SK-N-MC (cell line): ENCODE data around the gene NEDD9.

Source experiments
- DNase-seq: peaks from one replicate; pipeline ENCODE4 v3.0.0-alpha.2; 2011; ENCODE audit warnings: low read depth, low spot score
- H3K27ac ChIP-seq: fragments of 200-600 bp; sonication (generic); 2 replicates; pipeline ENCODE4 v1.5.1; 2016; ENCODE audit warnings: mixed run types
- H3K36me3 ChIP-seq: fragments of 200-600 bp; sonication (generic); 2 replicates; pipeline ENCODE4 v1.6.1; 2017; ENCODE audit warnings: antibody characterized with exemption, low read length, mixed read lengths; ENCODE audit not compliant: insufficient read depth
- H3K4me3 ChIP-seq: fragments of 200-600 bp; sonication (generic); 2 replicates; pipeline ENCODE4 v1.5.1; 2016
- H3K9ac ChIP-seq: fragments of 200-600 bp; sonication (generic); 2 replicates; pipeline ENCODE4 v1.8.0; 2017; ENCODE audit warnings: mixed run types, mixed read lengths; ENCODE audit not compliant: insufficient read length
- H3K9me3 ChIP-seq: fragments of 200-600 bp; sonication (generic); 2 replicates; pipeline ENCODE4 v1.6.1; 2017; ENCODE audit warnings: low read depth, mild to moderate bottlenecking, antibody characterized with exemption, low read length, moderate library complexity, mixed read lengths
- EZH2 ChIP-seq: fragments of 200-600 bp; sonication (generic); IDR thresholded peaks from one replicate; pipeline ENCODE4 v1.6.1; 2017; ENCODE audit warnings: antibody characterized with exemption
- FOXP2 ChIP-seq: optimal IDR thresholded peaks from 2 replicates; pipeline ENCODE3; 2011; ENCODE audit warnings: mild to moderate bottlenecking, moderate library complexity; ENCODE audit not compliant: insufficient read depth; ENCODE audit errors: extremely low read length, control extremely low read depth
- POLR2AphosphoS5 ChIP-seq: IDR thresholded peaks from 2 replicates; pipeline ENCODE4 v1.6.1; 2012; ENCODE audit warnings: mild to moderate bottlenecking, low read depth, low read length, borderline replicate concordance

The NEDD9 gene

DNA sequence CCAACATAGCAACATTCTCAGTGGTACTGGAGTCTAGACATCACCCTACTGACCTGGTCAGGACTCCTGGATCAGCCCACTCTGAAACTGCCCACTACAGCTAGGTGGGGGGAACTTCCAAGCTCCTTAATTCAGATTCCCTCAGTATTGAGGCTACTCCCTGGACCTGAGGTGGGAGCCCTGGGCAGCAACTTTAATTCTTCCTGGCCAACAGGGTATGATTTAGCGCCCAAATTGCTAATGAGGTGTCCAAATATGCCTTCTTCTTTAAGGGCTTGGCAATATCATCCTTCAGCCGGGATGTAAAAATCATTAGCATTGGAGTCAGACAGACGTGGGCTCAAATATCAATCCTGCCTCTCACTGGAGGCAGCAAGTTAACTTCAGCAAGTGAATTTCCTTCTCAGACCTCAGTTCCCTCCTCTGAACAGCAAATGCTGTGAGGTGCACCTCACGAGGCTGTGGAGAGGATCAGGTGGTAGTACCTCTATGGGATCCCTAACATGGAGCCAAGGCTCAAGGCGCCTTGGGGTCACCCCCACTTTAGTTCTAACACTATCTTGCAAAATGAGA is 27.6 kb downstream of the NEDD9 start:
- TF ChIP-seq EZH2 = no peak
- no peak for TF ChIP-seq POLR2AphosphoS5
- TF ChIP-seq FOXP2 = no peak
- Histone ChIP-seq H3K4me3 (no peak overlapping the region), H3K27ac (no peak overlapping the region), H3K9ac (no peak overlapping the region), H3K36me3 (no peaks in the 10 kb centered on the region), H3K9me3 (no peaks in the 10 kb centered on the region)
- no peak for DNase-seq

DNA sequence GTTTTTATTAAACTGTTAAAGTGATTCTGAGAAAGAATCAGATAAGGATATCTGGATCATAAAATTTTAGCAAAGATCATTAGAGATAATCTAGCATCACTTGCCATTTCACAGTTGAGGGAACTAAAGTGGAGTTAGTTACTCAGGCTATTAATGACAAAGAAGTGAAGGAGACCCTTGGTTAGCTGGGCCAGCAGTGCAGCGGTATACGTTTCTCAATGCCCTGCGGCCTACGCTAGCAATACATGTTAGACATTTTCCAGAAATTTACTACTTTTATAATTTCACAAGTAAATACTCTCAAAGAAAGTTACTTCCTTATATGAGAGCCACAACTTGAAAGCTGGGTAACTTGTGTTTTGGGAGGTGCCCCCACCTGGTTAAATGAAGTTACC is 28.5 kb downstream of the NEDD9 start:
- Histone ChIP-seq H3K4me3 (no peak overlapping the region), H3K9me3 (no peaks in the 10 kb centered on the region), H3K36me3 (no peaks in the 10 kb centered on the region), H3K9ac (no peak overlapping the region), H3K27ac (no peak overlapping the region)
- DNase-seq = no peak
- TF ChIP-seq EZH2 (no peak), FOXP2 (no peak)

DNA sequence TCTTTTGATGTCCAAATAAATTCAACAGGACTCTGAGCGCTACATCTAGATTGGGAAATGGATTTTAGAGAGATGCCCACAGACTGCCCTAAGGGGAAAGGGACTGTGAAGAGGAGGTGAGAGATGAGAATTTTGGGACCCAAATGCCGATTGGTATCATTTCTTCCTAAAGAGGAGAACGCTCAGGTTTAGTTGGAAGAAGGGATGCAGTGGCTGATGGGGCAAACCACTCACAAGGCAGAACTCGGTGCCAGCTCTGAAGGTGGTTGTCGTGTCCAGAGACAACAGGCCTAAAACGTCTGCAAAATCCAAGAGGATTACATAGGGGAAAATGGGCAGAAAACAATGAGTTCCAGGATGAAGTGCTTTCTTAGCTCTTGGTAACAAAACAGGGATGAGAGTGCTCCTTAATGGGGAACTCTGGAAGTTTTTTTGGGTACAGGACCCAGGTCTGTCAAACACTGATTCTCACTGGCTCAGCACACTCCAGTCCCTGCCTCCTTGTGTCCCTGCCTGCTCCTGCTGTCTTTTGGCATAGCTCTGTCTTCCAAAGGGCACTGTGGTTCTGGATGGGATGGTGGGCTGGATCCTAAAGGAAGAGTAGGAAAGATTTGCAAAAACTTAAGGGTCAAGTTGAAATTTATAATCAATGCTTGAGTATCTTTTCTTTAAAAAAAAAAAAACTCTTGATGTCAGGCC is 29.0 kb downstream of the NEDD9 start:
- Histone ChIP-seq H3K4me3 (no peak overlapping the region), H3K27ac (no peak overlapping the region), H3K9me3 (no peaks in the 10 kb centered on the region), H3K36me3 (no peaks in the 10 kb centered on the region), H3K9ac (no peak overlapping the region)
- TF ChIP-seq POLR2AphosphoS5 = no peak
- TF ChIP-seq FOXP2 = no peak
- TF ChIP-seq EZH2 = no peak
- DNase-seq = no peak

DNA sequence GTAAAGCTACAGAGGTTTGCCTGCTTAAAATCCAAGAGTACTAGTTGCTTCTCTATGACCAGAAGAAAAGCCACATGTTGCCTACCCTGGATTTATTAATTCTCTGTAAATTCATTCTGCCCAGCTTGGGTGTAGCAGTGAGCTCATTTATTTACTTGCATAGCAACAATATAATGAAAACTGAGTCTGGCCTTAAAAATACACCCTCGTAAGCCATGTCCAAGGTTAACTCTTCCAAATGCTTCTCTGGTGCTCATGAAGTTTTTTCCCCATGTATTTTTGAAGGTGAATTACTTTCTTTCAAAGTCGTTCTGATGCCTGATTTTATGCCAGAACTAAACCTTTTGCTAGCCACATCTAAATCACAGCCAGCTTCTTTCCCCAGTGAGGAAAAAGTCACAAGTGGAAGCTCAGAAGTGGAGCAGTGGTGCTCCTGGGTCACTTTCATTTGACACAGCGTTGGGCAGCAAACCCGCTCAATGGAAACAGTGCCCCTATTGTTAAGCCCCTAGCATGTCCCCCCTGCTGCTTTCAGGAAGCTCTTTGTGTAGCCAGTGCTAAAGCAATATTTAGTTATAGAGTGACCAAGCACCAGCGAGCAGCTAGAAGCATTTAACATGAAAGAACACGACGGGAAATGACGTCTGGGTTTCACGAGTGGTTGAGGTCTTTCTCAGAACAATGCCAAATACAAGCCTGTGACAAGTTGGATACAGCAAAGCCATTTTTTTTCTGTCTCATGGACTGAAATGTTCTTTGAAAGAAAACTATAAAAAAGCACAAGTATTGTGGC is 29.8 kb downstream of the NEDD9 start:
- Histone ChIP-seq H3K27ac (no peak overlapping the region), H3K9ac (no peak overlapping the region), H3K36me3 (no peaks in the 10 kb centered on the region), H3K9me3 (no peaks in the 10 kb centered on the region), H3K4me3 (no peak overlapping the region)
- DNase-seq = no peak
- TF ChIP-seq FOXP2 (no peak), EZH2 (no peak), POLR2AphosphoS5 (no peak)

DNA sequence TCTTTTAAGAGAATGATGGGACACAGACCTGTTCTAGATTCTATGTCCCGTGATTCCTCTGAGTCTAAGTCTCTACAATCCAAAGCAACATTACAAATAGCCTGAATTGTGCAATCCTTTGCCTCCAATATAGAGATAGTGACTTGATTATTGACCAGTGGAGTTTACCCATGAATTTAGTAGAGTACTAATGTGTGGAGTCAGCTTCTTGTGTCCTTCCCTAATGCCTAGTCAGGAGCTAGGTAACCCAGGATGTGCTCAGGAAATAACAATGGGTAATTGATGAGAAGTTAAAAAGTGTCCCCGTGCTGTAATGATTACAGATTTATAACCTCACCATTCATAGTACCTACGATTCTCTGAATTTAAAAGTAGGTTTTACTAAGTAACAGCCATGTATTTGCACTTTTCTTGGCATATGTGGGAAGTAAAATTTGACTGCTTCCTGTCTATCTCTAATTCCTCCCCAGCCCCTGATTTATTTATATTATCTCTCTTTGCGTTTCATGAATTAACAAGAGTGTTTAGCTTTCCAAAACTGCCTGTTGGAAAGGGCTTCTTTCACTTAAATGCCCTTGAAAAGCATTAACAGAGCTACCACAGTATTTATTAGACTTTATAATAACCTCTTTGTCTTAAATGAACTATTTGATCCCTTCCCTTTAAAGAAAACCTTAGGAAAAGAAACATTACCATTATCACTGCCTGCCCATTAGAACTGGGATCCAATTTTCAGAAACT is 30.5 kb downstream of the NEDD9 start:
- Histone ChIP-seq H3K27ac (no peak overlapping the region), H3K36me3 (no peaks in the 10 kb centered on the region), H3K9me3 (no peaks in the 10 kb centered on the region), H3K9ac (no peak overlapping the region), H3K4me3 (no peak overlapping the region)
- no peak for DNase-seq
- no peak for TF ChIP-seq EZH2
- TF ChIP-seq POLR2AphosphoS5 = no peak
- no peak for TF ChIP-seq FOXP2

DNA sequence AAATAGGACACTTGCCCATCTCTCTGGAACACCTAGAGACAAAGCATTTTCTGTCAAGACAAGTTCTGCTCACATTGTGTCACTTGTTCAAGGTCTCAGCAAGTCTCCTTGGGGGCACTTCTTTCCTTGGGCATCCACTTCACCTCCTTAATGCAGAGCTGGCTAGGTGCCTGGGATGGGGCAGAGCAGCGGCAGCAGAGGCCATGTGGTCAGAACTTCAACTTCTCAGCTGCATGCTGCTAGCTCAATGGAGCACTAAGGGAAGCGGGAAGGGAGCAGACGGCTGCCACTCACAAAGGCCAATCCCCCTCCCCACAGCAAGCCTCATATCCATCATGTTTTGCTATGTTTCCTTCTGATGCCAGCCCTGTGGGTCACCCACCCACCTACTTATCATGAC is 31.5 kb downstream of the NEDD9 start:
- H3K9me3 ChIP-seq = no peaks in the 10 kb centered on the region
- H3K9ac ChIP-seq = no peak overlapping the region
- no peak overlapping the region for H3K27ac ChIP-seq
- no peak for DNase-seq
- no peak for TF ChIP-seq EZH2
- TF ChIP-seq FOXP2 = no peak
- TF ChIP-seq POLR2AphosphoS5 = no peak
- H3K36me3 ChIP-seq = no peaks in the 10 kb centered on the region
- H3K4me3 ChIP-seq = no peak overlapping the region

DNA sequence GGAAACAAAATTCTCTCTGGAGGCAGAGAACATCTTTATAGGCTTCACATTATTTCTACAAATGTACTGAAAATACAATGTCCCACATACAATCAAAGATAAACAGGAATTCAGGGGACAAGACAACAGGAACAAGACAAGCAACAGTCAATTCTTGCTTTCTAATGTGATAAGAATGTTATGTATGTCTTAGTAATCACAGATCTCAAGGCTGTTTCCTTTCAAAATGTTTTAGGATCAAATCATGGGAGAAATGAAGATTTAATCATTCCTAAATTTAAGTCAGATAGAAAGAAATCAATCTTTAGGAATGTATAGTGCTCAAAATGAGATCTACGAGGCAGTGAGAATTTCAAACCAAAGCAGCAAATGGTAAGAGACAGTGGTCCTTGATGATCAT is 32.1 kb downstream of the NEDD9 start:
- TF ChIP-seq POLR2AphosphoS5 (no peak), FOXP2 (no peak), EZH2 (no peak)
- H3K9ac ChIP-seq = no peak overlapping the region
- no peak for DNase-seq

More for the DNA sequence above, 32.1 kb downstream of the NEDD9 start:
- H3K36me3 ChIP-seq = no peaks in the 10 kb centered on the region
- no peak overlapping the region for H3K27ac ChIP-seq
- no peak overlapping the region for H3K4me3 ChIP-seq
- no peaks in the 10 kb centered on the region for H3K9me3 ChIP-seq
